Liver (tissue), 3 donors: ENCODE results near the gene USP51.

Experiments used
- EGR1 ChIP-seq, 2 donors: IDR thresholded peaks; 2 replicates each; pipeline ENCODE4 v1.6.1; 2016 to 2018; ENCODE audit warnings: antibody characterized with exemption in 2 of 2, low read depth in 2 of 2
- GABPA ChIP-seq, 2 donors: IDR thresholded peaks in 1 of 2; conservative IDR thresholded peaks in 1 of 2; 2 replicates each; pipeline ENCODE4 v1.6.1; 2016; ENCODE audit warnings: antibody characterized with exemption in 2 of 2, mild to moderate bottlenecking in 1 of 2, moderate library complexity in 1 of 2
- HNF4A ChIP-seq, 2 donors: conservative IDR thresholded peaks; 2 replicates each; pipeline ENCODE4 v1.6.1; 2016; ENCODE audit warnings: antibody characterized with exemption in 2 of 2, mild to moderate bottlenecking in 2 of 2
- HNF4G ChIP-seq: IDR thresholded peaks from 2 replicates; pipeline ENCODE4 v1.6.1; 2016; ENCODE audit warnings: antibody characterized with exemption
- JUND ChIP-seq, 2 donors: IDR thresholded peaks; 2 replicates each; pipeline ENCODE4 v1.6.1; 2016; ENCODE audit warnings: antibody characterized with exemption in 2 of 2
- NR2F2 ChIP-seq: IDR thresholded peaks from 2 replicates; pipeline ENCODE4 v1.6.1; 2016; ENCODE audit warnings: antibody characterized with exemption
- RAD21 ChIP-seq, 2 donors: IDR thresholded peaks; 2 replicates each; pipeline ENCODE4 v1.6.1; 2016; ENCODE audit warnings: antibody characterized with exemption in 2 of 2, mild to moderate bottlenecking in 2 of 2
- RXRA ChIP-seq, 2 donors: IDR thresholded peaks; 2 replicates each; pipeline ENCODE4 v1.6.1; 2017 to 2018; ENCODE audit warnings: antibody characterized with exemption in 2 of 2, mild to moderate bottlenecking in 1 of 2
- YY1 ChIP-seq: IDR thresholded peaks from 2 replicates; pipeline ENCODE4 v1.6.1; 2016; ENCODE audit warnings: antibody characterized with exemption, mild to moderate bottlenecking
- TF ChIP-seq, protein P1 (sequence below): fragments of 150-350 bp; IDR thresholded peaks from 2 replicates; pipeline ENCODE4 v1.5.1; 2017; ENCODE audit warnings: improper control_type of control experiment, low read depth, low read length; ENCODE audit not compliant: missing input control
- TF ChIP-seq, protein P2 (sequence below): IDR thresholded peaks from 2 replicates; pipeline ENCODE4 v1.6.1; 2016; ENCODE audit warnings: antibody characterized with exemption, mild to moderate bottlenecking
- TF ChIP-seq, protein P3 (sequence below): IDR thresholded peaks from 2 replicates; pipeline ENCODE4 v1.6.1; 2016; ENCODE audit warnings: antibody characterized with exemption
- TF ChIP-seq, protein P4 (sequence below): IDR thresholded peaks from 2 replicates; pipeline ENCODE4 v1.6.1; 2016; ENCODE audit warnings: antibody characterized with exemption
- donor health status: healthy.
- donor health status: healthy.

DNA sequence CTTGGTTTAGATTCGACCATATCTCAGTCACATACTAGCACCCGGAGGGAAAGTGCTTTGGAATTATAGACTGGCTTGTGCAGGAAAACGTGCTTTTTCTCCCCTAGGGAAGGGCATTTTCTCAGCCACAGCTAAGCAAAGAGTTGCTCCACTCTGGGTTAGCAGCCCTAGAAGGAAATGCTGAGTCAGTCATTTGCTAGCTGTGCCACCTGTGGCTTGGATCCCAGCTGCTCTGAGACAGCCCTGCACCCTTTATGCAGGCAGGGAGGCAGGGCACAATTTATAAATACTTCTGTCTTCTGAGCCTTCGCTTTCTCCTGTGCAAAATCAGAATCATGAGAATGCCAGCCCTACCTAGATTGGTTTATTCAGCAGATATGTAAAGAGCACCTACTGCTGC lies 1.3 kb upstream of the USP51 start:
- TF ChIP-seq, protein P1, sequence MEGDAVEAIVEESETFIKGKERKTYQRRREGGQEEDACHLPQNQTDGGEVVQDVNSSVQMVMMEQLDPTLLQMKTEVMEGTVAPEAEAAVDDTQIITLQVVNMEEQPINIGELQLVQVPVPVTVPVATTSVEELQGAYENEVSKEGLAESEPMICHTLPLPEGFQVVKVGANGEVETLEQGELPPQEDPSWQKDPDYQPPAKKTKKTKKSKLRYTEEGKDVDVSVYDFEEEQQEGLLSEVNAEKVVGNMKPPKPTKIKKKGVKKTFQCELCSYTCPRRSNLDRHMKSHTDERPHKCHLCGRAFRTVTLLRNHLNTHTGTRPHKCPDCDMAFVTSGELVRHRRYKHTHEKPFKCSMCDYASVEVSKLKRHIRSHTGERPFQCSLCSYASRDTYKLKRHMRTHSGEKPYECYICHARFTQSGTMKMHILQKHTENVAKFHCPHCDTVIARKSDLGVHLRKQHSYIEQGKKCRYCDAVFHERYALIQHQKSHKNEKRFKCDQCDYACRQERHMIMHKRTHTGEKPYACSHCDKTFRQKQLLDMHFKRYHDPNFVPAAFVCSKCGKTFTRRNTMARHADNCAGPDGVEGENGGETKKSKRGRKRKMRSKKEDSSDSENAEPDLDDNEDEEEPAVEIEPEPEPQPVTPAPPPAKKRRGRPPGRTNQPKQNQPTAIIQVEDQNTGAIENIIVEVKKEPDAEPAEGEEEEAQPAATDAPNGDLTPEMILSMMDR = no peak
- TF ChIP-seq NR2F2 (no peak), HNF4G (no peak), EGR1 (IDR thresholded peaks at IDR 0.05; ENCODE audit: low read depth in 2 of 2) (no peak), YY1 (no peak), HNF4A (conservative IDR thresholded peaks at IDR 0.05) (no peak), JUND (IDR thresholded peaks at IDR 0.05) (no peak), RAD21 (IDR thresholded peaks at IDR 0.05) (no peak), GABPA (IDR thresholded peaks at IDR 0.05 in 1 of 2, conservative IDR thresholded peaks at IDR 0.05 in 1 of 2) (no peak), RXRA (IDR thresholded peaks at IDR 0.05) (no peak)
- TF ChIP-seq, protein P2, sequence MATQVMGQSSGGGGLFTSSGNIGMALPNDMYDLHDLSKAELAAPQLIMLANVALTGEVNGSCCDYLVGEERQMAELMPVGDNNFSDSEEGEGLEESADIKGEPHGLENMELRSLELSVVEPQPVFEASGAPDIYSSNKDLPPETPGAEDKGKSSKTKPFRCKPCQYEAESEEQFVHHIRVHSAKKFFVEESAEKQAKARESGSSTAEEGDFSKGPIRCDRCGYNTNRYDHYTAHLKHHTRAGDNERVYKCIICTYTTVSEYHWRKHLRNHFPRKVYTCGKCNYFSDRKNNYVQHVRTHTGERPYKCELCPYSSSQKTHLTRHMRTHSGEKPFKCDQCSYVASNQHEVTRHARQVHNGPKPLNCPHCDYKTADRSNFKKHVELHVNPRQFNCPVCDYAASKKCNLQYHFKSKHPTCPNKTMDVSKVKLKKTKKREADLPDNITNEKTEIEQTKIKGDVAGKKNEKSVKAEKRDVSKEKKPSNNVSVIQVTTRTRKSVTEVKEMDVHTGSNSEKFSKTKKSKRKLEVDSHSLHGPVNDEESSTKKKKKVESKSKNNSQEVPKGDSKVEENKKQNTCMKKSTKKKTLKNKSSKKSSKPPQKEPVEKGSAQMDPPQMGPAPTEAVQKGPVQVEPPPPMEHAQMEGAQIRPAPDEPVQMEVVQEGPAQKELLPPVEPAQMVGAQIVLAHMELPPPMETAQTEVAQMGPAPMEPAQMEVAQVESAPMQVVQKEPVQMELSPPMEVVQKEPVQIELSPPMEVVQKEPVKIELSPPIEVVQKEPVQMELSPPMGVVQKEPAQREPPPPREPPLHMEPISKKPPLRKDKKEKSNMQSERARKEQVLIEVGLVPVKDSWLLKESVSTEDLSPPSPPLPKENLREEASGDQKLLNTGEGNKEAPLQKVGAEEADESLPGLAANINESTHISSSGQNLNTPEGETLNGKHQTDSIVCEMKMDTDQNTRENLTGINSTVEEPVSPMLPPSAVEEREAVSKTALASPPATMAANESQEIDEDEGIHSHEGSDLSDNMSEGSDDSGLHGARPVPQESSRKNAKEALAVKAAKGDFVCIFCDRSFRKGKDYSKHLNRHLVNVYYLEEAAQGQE = no peak
- TF ChIP-seq, protein P3, sequence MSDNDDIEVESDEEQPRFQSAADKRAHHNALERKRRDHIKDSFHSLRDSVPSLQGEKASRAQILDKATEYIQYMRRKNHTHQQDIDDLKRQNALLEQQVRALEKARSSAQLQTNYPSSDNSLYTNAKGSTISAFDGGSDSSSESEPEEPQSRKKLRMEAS = no peak
- TF ChIP-seq, protein P4, sequence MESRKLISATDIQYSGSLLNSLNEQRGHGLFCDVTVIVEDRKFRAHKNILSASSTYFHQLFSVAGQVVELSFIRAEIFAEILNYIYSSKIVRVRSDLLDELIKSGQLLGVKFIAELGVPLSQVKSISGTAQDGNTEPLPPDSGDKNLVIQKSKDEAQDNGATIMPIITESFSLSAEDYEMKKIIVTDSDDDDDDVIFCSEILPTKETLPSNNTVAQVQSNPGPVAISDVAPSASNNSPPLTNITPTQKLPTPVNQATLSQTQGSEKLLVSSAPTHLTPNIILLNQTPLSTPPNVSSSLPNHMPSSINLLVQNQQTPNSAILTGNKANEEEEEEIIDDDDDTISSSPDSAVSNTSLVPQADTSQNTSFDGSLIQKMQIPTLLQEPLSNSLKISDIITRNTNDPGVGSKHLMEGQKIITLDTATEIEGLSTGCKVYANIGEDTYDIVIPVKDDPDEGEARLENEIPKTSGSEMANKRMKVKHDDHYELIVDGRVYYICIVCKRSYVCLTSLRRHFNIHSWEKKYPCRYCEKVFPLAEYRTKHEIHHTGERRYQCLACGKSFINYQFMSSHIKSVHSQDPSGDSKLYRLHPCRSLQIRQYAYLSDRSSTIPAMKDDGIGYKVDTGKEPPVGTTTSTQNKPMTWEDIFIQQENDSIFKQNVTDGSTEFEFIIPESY = no peak
